ENCODE results near the gene CAPN10. TPM values are rescaled to one million over a fixed set of nuclear protein-coding genes. Genes with fewer than 3 reads are reported as not detected.
A peak's percentile ranks its signal among the peaks of the same experiment; 100 is the strongest.
"Not testable (repeated sequence)": the region's sequence is repeated elsewhere in the genome, so short reads cannot be mapped to it uniquely, and the experiment has no call there.

The CAPN10 gene
- polyA plus RNA-seq, 3 donors = 7.3 to 57.0 (median 7.4) TPM

DNA sequence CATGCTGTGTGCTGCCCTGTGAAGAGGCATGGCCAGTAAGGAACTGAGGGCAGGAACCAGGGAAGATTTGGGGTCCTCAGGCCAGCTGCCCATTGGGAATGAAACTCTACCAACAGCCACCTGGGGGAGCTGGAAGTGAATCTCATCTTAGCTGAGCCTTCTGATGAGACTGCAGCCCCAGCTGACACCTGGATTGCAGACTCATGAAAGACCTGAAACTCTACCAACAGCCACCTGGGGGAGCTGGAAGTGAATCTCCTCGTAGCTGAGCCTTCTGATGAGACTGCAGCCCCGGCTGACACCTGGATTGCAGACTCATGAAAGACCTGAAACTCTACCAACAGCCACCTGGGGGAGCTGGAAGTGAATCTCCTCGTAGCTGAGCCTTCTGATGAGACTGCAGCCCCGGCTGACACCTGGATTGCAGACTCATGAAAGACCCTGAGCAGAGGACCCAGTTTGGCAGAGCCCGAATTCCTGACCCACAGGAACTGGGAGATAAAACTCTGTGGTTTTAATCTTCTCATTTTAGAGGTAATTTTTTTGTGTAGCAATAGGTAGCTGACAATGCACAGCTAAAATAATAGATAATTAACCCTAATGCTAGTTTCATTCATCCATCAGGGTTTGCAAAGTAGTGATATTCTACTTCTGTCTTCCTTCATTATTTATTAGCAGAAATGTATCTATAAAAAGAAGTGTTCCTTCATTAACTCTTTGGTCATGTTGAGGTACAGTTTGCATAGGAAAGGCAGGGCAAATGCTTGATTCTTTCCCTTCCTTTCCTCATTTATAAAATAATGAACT lies 30.5 kb downstream of the CAPN10 start:
- H3K27me3 Mint-ChIP-seq (ENCODE audit: low read depth in 3 of 3); H3K9me3 ChIP-seq (replicated peaks in 1 of 2; ENCODE audit: control insufficient read depth in 1 of 2, insufficient read depth in 1 of 2, low read length in 2 of 2); H3K9ac ChIP-seq (ENCODE audit: insufficient read depth, low read length, poor library complexity, severe bottlenecking); H3K4me3 Mint-ChIP-seq; H3K27me3 ChIP-seq (ENCODE audit: control insufficient read depth in 2 of 2, insufficient read depth in 2 of 2, low read length in 2 of 2); H3K36me3 ChIP-seq (replicated peaks in 1 of 2; ENCODE audit: control insufficient read depth in 1 of 2, insufficient read depth in 2 of 2, low read length in 2 of 2); H3K4me2 ChIP-seq (replicated peaks; ENCODE audit: extremely low read depth, low read length, poor library complexity, severe bottlenecking); H3K79me2 ChIP-seq (ENCODE audit: insufficient read depth, low read length); intact Hi-C loops (cut with micrococcal nuclease); H3K36me3 Mint-ChIP-seq; H3K27ac ChIP-seq (ENCODE audit: low read depth in 1 of 2, low read length in 2 of 2); H3K27ac Mint-ChIP-seq; H3K4me3 ChIP-seq (replicated peaks in 1 of 3; ENCODE audit: low read depth in 2 of 3, low read length in 3 of 3); DNase-seq; H2AFZ ChIP-seq (ENCODE audit: insufficient read depth, low read depth, low read length, poor library complexity, severe bottlenecking); H4K20me1 ChIP-seq (ENCODE audit: insufficient read depth, low read length): not testable (repeated sequence)
- WGBS (ENCODE audit: insufficient coverage) = no CpG with 5 or more reads among the region's 5 CpGs
- H3K9me3 Mint-ChIP-seq = peaks cover 0 to 10% (median 3%) of the 10 kb centered on the region in 7 donors
- H3K4me1 ChIP-seq (ENCODE audit: control insufficient read depth in 1 of 2, insufficient read depth in 2 of 2, low read length in 2 of 2) = peaks cover 43 to 49% of the 10 kb centered on the region in 2 donors
- TF ChIP-seq, protein P1, sequence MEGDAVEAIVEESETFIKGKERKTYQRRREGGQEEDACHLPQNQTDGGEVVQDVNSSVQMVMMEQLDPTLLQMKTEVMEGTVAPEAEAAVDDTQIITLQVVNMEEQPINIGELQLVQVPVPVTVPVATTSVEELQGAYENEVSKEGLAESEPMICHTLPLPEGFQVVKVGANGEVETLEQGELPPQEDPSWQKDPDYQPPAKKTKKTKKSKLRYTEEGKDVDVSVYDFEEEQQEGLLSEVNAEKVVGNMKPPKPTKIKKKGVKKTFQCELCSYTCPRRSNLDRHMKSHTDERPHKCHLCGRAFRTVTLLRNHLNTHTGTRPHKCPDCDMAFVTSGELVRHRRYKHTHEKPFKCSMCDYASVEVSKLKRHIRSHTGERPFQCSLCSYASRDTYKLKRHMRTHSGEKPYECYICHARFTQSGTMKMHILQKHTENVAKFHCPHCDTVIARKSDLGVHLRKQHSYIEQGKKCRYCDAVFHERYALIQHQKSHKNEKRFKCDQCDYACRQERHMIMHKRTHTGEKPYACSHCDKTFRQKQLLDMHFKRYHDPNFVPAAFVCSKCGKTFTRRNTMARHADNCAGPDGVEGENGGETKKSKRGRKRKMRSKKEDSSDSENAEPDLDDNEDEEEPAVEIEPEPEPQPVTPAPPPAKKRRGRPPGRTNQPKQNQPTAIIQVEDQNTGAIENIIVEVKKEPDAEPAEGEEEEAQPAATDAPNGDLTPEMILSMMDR (IDR thresholded peaks at IDR 0.05) = peak; percentile 24
- H3K4me1 Mint-ChIP-seq = peaks cover 30% of the 10 kb centered on the region

DNA sequence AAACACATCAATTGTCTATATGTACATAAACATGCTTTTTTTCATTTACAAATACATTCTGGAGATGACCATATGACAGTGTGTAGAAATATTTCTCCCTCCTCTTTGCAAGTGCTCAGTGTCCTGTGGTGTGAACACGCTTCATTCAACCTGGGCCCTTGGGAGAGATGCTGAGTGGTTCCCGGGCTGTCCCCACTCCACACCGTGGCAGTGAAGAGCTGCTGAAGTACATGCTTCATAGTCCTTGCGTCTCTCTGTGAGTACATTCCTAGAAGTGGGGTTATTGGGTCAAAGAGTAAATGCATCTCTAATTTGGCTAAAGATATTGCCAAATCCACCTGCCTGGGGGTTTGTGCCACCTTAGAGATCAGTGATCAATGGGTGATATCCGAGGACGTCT lies 32.2 kb downstream of the CAPN10 start:
- Histone ChIP-seq H3K4me2 (replicated peaks; ENCODE audit: extremely low read depth, low read length, poor library complexity, severe bottlenecking) (no peak overlapping the region), H3K9me3 (replicated peaks in 1 of 2; ENCODE audit: control insufficient read depth in 1 of 2, insufficient read depth in 1 of 2, low read length in 2 of 2) (no peaks in the 10 kb centered on the region), H3K79me2 (ENCODE audit: insufficient read depth, low read length) (no peaks in the 10 kb centered on the region), H3K27ac (ENCODE audit: low read depth in 1 of 2, low read length in 2 of 2) (no peak overlapping the region), H4K20me1 (ENCODE audit: insufficient read depth, low read length) (no peaks in the 10 kb centered on the region), H3K4me1 (ENCODE audit: control insufficient read depth in 1 of 2, insufficient read depth in 2 of 2, low read length in 2 of 2) (peaks cover 45 to 49% of the 10 kb centered on the region in 2 donors), H3K36me3 (replicated peaks in 1 of 2; ENCODE audit: control insufficient read depth in 1 of 2, insufficient read depth in 2 of 2, low read length in 2 of 2) (no peaks in the 10 kb centered on the region), H3K27me3 (ENCODE audit: control insufficient read depth in 2 of 2, insufficient read depth in 2 of 2, low read length in 2 of 2) (no peaks in the 10 kb centered on the region), H2AFZ (ENCODE audit: insufficient read depth, low read depth, low read length, poor library complexity, severe bottlenecking) (no peak overlapping the region), H3K4me3 (replicated peaks in 1 of 3; ENCODE audit: low read depth in 2 of 3, low read length in 3 of 3) (no peak overlapping the region), H3K9ac (ENCODE audit: insufficient read depth, low read length, poor library complexity, severe bottlenecking) (no peak overlapping the region)
- no peak overlapping the region for H3K27ac Mint-ChIP-seq
- H3K9me3 Mint-ChIP-seq = peaks cover 0 to 10% (median 3%) of the 10 kb centered on the region in 7 donors
- no peaks in the 10 kb centered on the region for H3K27me3 Mint-ChIP-seq (ENCODE audit: low read depth in 3 of 3)
- intact Hi-C loops (cut with micrococcal nuclease) = no loop called here
- H3K4me3 Mint-ChIP-seq = no peak overlapping the region
- no peak for DNase-seq
- peaks cover 2 to 8% of the 10 kb centered on the region in 2 donors for H3K36me3 Mint-ChIP-seq
- 97% methylated on average over 5 of the region's 6 CpGs for WGBS (ENCODE audit: insufficient coverage)
- TF ChIP-seq, protein P1 (IDR thresholded peaks at IDR 0.05) = no peak
- H3K4me1 Mint-ChIP-seq = peaks cover 45% of the 10 kb centered on the region
